Neural cell (in vitro differentiated cells): Measurements from ENCODE around the gene NCOA3. TPM values are rescaled to one million over a fixed set of nuclear protein-coding genes. Genes with fewer than 3 reads are reported as not detected.

Source experiments
- H2AFZ ChIP-seq: fragments of 200-600, 300-800 bp; sonication (generic), shearing (Covaris generic); 2 replicates; pipeline ENCODE4 v1.6.0; 2014; ENCODE audit warnings: low read depth, mild to moderate bottlenecking, antibody characterized with exemption, low read length, moderate library complexity
- H3F3A ChIP-seq: fragments of 200-600 bp; shearing (Covaris generic); 2 replicates; pipeline ENCODE4 v1.6.1; 2016; ENCODE audit warnings: mild to moderate bottlenecking, moderate library complexity, mixed read lengths, antibody characterized with exemption, low read length; ENCODE audit not compliant: insufficient read depth, poor library complexity, severe bottlenecking
- H3K27ac ChIP-seq: fragments of 200-600, 300-800 bp; sonication (generic), shearing (Covaris generic); 2 replicates; pipeline ENCODE4 v1.5.1; 2014; ENCODE audit warnings: mild to moderate bottlenecking, low read length, moderate library complexity
- H3K27me3 ChIP-seq: fragments of 300-800, 200-600 bp; sonication (generic), shearing (Covaris generic); 2 replicates; pipeline ENCODE4 v1.6.0; 2014; ENCODE audit warnings: mild to moderate bottlenecking, low read depth, low read length, moderate library complexity; ENCODE audit not compliant: insufficient read depth
- H3K36me3 ChIP-seq: fragments of 300-800, 200-600 bp; sonication (generic), shearing (Covaris generic); 2 replicates; pipeline ENCODE4 v1.5.1; 2014; ENCODE audit warnings: mild to moderate bottlenecking, antibody characterized with exemption, low read length, moderate library complexity; ENCODE audit not compliant: insufficient read depth
- H3K4me2 ChIP-seq: fragments of 300-800, 200-600 bp; sonication (generic), shearing (Covaris generic); 2 replicates; pipeline ENCODE4 v1.6.0; 2014; ENCODE audit warnings: mild to moderate bottlenecking, low read length
- H3K4me3 ChIP-seq: fragments of 300-800, 200-600 bp; sonication (generic), shearing (Covaris generic); 2 replicates; pipeline ENCODE4 v1.5.1; 2014; ENCODE audit warnings: mild to moderate bottlenecking, low read length, moderate library complexity
- H3K79me2 ChIP-seq: fragments of 200-600 bp; shearing (Covaris generic); replicated peaks from 2 replicates; pipeline ENCODE4 v1.6.0; 2014; ENCODE audit warnings: mild to moderate bottlenecking, low read length, moderate library complexity; ENCODE audit not compliant: insufficient read depth
- H3K9ac ChIP-seq: fragments of 300-800, 200-600 bp; sonication (generic), shearing (Covaris generic); 2 replicates; pipeline ENCODE4 v1.6.1; 2016; ENCODE audit warnings: mild to moderate bottlenecking, low read length, mixed read lengths
- H3K9me2 ChIP-seq: fragments of 200-600 bp; shearing (Covaris generic); 2 replicates; pipeline ENCODE4 v1.6.1; 2016; ENCODE audit warnings: mild to moderate bottlenecking, low read length, mixed read lengths; ENCODE audit not compliant: insufficient read depth
- H3K9me3 ChIP-seq: fragments of 200-600, 300-800 bp; sonication (generic), shearing (Covaris generic); 2 replicates; pipeline ENCODE4 v1.6.1; 2016; ENCODE audit warnings: mild to moderate bottlenecking, mixed run types, low read length, moderate library complexity, mixed read lengths
- H4K20me1 ChIP-seq: fragments of 200-600 bp; shearing (Covaris generic); 2 replicates; pipeline ENCODE4 v1.6.1; 2016; ENCODE audit warnings: mild to moderate bottlenecking, mixed run types; ENCODE audit not compliant: insufficient read depth
- EP300 ChIP-seq: fragments of 450-650 bp; conservative IDR thresholded peaks from 2 replicates; pipeline ENCODE4 v1.6.1; 2014; ENCODE audit warnings: antibody characterized with exemption, mild to moderate bottlenecking, moderate library complexity; ENCODE audit not compliant: poor library complexity, severe bottlenecking
- EZH2 ChIP-seq: fragments of 200-600, 300-800 bp; shearing (Covaris generic), sonication (generic); IDR thresholded peaks from 2 replicates; pipeline ENCODE4 v1.6.1; 2014; ENCODE audit warnings: antibody characterized with exemption, low read length, borderline replicate concordance, mild to moderate bottlenecking; ENCODE audit not compliant: insufficient read depth, poor library complexity, severe bottlenecking
- MXI1 ChIP-seq: fragments of 450-650 bp; conservative IDR thresholded peaks from 2 replicates; pipeline ENCODE4 v1.6.1; 2014; ENCODE audit warnings: antibody characterized with exemption, mild to moderate bottlenecking; ENCODE audit not compliant: poor library complexity, severe bottlenecking
- POLR2AphosphoS5 ChIP-seq: IDR thresholded peaks from 2 replicates; pipeline ENCODE4 v1.6.1; 2012
- RAD21 ChIP-seq: fragments of 450-650 bp; conservative IDR thresholded peaks from 2 replicates; pipeline ENCODE4 v1.6.1; 2014; ENCODE audit warnings: antibody characterized with exemption, mild to moderate bottlenecking, moderate library complexity
- SMC3 ChIP-seq: fragments of 450-650 bp; conservative IDR thresholded peaks from 2 replicates; pipeline ENCODE4 v1.6.1; 2014; ENCODE audit warnings: antibody characterized with exemption, mild to moderate bottlenecking, moderate library complexity; ENCODE audit not compliant: poor library complexity
- TAF1 ChIP-seq: IDR thresholded peaks from 2 replicates; pipeline ENCODE4 v1.6.1; 2012; ENCODE audit warnings: low read depth
- polyA plus RNA-seq: library from polyadenylated mRNA; depleted of rRNA; stranded (reverse); fragments of >200 nt; gene quantifications from 2 replicates; pipeline ENCODE4 v1.2.3, GENCODE V29; 2014
- TF ChIP-seq, protein P1 (sequence below): IDR thresholded peaks from 2 replicates; pipeline ENCODE4 v1.6.1; 2012; ENCODE audit warnings: borderline replicate concordance
- TF ChIP-seq, protein P2 (sequence below): fragments of 450-650 bp; IDR thresholded peaks from 2 replicates; pipeline ENCODE4 v1.5.1; 2014; ENCODE audit warnings: antibody characterized with exemption, mild to moderate bottlenecking, moderate library complexity; ENCODE audit not compliant: poor library complexity, severe bottlenecking

Gene NCOA3
- polyA plus RNA-seq, 1 donor from 2014 or later, result 14.2 TPM

DNA sequence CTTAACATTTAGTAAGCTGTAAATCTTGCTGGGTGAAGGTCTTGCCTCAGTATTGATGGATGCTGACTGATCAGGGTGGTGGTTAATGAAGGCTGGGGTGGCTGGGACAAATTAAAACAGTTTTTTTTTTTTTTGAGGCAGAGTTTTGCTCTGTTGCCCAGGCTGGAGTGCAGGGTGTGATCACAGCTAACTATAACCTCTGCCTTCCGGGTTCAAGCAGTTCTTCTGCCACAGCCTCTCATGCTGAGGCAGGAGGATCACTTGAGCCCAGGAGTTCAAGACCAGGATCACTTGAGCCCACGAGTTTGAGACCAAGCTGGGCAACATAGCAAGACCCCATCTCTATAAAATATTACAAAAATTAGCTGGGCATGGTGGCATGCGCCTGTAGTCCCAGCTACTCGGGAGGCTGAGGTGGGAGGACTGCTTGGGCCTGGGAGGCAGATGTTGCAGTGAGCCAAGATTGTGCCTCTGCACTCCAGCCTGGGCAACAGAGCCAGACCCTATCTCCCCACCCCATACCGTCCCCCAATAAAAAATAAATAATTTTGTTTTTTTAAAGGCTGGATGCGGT is 67.2 kb downstream of the NCOA3 start:
- no peaks in the 10 kb centered on the region for H4K20me1 ChIP-seq
- H2AFZ ChIP-seq, result no peak overlapping the region
- H3K27me3 ChIP-seq, result no peaks in the 10 kb centered on the region
- H3K27ac ChIP-seq, result no peak overlapping the region
- H3F3A ChIP-seq, result no peaks in the 10 kb centered on the region
- H3K4me3 ChIP-seq, result no peak overlapping the region
- no peaks in the 10 kb centered on the region for H3K9me2 ChIP-seq
- H3K9me3 ChIP-seq, result no peaks in the 10 kb centered on the region
- TF ChIP-seq SMC3 (no peak), RAD21 (no peak), MXI1 (no peak), TAF1 (no peak), EZH2 (no peak), EP300 (no peak), POLR2AphosphoS5 (no peak)
- TF ChIP-seq, protein P1, sequence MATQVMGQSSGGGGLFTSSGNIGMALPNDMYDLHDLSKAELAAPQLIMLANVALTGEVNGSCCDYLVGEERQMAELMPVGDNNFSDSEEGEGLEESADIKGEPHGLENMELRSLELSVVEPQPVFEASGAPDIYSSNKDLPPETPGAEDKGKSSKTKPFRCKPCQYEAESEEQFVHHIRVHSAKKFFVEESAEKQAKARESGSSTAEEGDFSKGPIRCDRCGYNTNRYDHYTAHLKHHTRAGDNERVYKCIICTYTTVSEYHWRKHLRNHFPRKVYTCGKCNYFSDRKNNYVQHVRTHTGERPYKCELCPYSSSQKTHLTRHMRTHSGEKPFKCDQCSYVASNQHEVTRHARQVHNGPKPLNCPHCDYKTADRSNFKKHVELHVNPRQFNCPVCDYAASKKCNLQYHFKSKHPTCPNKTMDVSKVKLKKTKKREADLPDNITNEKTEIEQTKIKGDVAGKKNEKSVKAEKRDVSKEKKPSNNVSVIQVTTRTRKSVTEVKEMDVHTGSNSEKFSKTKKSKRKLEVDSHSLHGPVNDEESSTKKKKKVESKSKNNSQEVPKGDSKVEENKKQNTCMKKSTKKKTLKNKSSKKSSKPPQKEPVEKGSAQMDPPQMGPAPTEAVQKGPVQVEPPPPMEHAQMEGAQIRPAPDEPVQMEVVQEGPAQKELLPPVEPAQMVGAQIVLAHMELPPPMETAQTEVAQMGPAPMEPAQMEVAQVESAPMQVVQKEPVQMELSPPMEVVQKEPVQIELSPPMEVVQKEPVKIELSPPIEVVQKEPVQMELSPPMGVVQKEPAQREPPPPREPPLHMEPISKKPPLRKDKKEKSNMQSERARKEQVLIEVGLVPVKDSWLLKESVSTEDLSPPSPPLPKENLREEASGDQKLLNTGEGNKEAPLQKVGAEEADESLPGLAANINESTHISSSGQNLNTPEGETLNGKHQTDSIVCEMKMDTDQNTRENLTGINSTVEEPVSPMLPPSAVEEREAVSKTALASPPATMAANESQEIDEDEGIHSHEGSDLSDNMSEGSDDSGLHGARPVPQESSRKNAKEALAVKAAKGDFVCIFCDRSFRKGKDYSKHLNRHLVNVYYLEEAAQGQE, result no peak
- TF ChIP-seq, protein P2, sequence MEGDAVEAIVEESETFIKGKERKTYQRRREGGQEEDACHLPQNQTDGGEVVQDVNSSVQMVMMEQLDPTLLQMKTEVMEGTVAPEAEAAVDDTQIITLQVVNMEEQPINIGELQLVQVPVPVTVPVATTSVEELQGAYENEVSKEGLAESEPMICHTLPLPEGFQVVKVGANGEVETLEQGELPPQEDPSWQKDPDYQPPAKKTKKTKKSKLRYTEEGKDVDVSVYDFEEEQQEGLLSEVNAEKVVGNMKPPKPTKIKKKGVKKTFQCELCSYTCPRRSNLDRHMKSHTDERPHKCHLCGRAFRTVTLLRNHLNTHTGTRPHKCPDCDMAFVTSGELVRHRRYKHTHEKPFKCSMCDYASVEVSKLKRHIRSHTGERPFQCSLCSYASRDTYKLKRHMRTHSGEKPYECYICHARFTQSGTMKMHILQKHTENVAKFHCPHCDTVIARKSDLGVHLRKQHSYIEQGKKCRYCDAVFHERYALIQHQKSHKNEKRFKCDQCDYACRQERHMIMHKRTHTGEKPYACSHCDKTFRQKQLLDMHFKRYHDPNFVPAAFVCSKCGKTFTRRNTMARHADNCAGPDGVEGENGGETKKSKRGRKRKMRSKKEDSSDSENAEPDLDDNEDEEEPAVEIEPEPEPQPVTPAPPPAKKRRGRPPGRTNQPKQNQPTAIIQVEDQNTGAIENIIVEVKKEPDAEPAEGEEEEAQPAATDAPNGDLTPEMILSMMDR, result no peak
- no peak overlapping the region for H3K4me2 ChIP-seq
- H3K9ac ChIP-seq, result no peak overlapping the region
- H3K79me2 ChIP-seq, result no peaks in the 10 kb centered on the region
- H3K36me3 ChIP-seq, result no peaks in the 10 kb centered on the region

DNA sequence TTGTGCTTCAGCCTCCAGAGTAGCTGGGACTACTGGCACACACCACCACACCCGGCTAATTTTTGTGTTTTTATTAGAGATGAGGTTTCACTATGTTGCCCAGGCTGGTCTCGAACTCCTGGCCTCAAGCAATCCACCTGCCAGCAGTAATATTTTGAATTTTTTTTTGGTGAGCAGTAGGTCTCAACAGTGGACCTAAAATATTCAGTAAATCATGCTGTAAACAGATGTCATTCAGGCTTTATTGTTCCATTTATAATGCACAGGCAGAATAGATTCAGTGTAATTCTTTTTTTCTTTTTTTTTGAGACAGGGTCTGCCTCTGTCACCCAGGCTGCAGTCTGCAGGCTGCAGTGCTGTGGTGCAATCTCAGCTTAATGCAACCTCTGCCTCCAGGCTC is 69.7 kb downstream of the NCOA3 start:
- Histone ChIP-seq H3K79me2 (no peaks in the 10 kb centered on the region), H3K27me3 (no peaks in the 10 kb centered on the region)

More for the DNA sequence above, 69.7 kb downstream of the NCOA3 start:
- TF ChIP-seq EP300 (no peak), TAF1 (no peak)
- TF ChIP-seq, protein P2, result no peak
- TF ChIP-seq, protein P1, result no peak
- no peaks in the 10 kb centered on the region for H3K36me3 ChIP-seq
- no peak overlapping the region for H3K4me2 ChIP-seq
- H2AFZ ChIP-seq, result no peak overlapping the region
- no peak overlapping the region for H3K9ac ChIP-seq
- no peak overlapping the region for H3K4me3 ChIP-seq
- H4K20me1 ChIP-seq, result no peaks in the 10 kb centered on the region
- H3K27ac ChIP-seq, result no peak overlapping the region
- H3K9me2 ChIP-seq, result no peaks in the 10 kb centered on the region
- H3K9me3 ChIP-seq, result no peaks in the 10 kb centered on the region
- no peaks in the 10 kb centered on the region for H3F3A ChIP-seq
